Thoracic aorta (tissue), 2 donors: ENCODE data around the gene BAZ1A. TPM values are rescaled to one million over a fixed set of nuclear protein-coding genes. Genes with fewer than 3 reads are reported as not detected.
"Not testable (repeated sequence)": the region's sequence is repeated elsewhere in the genome, so short reads cannot be mapped to it uniquely, and the experiment has no call there.

Source experiments
- ATAC-seq: fragments of 150-250 bp; one replicate; pipeline ENCODE4 v1.8.0; 2017; ENCODE audit warnings: low read depth; ENCODE audit not compliant: insufficient number of reproducible peaks, low FRiP score
- DNase-seq: peaks from one replicate; pipeline ENCODE4 v3.0.0-alpha.2; 2020; ENCODE audit warnings: low spot score
- H3K27ac ChIP-seq, 2 donors: fragments of 200-600 bp; sonication (generic); 1 replicate in 1 of 2; 2 replicates in 1 of 2; pipeline ENCODE4 v1.5.1; 2016; ENCODE audit warnings: mild to moderate bottlenecking in 2 of 2, moderate library complexity in 2 of 2
- H3K27me3 ChIP-seq: fragments of 200-600 bp; sonication (generic); replicated peaks from 2 replicates; pipeline ENCODE4 v1.6.0; 2016; ENCODE audit warnings: mild to moderate bottlenecking; ENCODE audit not compliant: insufficient read depth
- H3K36me3 ChIP-seq: fragments of 200-600 bp; sonication (generic); one replicate; pipeline ENCODE4 v1.5.1; 2016
- H3K4me1 ChIP-seq, 2 donors: fragments of 200-600 bp; sonication (generic); 1 replicate in 1 of 2; 2 replicates in 1 of 2; pipeline versions ENCODE4 v1.5.1 to v1.6.0; 2016; ENCODE audit warnings: low read depth in 2 of 2, mild to moderate bottlenecking in 1 of 2; ENCODE audit not compliant: control insufficient read depth in 1 of 2
- H3K4me3 ChIP-seq: fragments of 200-600 bp; sonication (generic); 2 replicates; pipeline ENCODE4 v1.5.1; 2016; ENCODE audit warnings: mild to moderate bottlenecking
- H3K9me3 ChIP-seq: fragments of 200-600 bp; sonication (generic); 2 replicates; pipeline ENCODE4 v1.5.1; 2016
- total RNA-seq, 2 donors: library from RNA; depleted of rRNA; stranded (reverse); fragments of >200 nt; gene quantifications; one replicate each; pipeline versions ENCODE4 v1.1.0 to v1.2.3, GENCODE V29; 2016
- TF ChIP-seq, protein P1 (sequence below): fragments of 200-600 bp; sonication (generic); IDR thresholded peaks from one replicate; pipeline ENCODE4 v1.5.1; 2019; ENCODE audit warnings: antibody characterized with exemption

Gene BAZ1A
- total RNA-seq, 2 donors from 2014 or later, result 16.1 to 51.6 TPM

DNA sequence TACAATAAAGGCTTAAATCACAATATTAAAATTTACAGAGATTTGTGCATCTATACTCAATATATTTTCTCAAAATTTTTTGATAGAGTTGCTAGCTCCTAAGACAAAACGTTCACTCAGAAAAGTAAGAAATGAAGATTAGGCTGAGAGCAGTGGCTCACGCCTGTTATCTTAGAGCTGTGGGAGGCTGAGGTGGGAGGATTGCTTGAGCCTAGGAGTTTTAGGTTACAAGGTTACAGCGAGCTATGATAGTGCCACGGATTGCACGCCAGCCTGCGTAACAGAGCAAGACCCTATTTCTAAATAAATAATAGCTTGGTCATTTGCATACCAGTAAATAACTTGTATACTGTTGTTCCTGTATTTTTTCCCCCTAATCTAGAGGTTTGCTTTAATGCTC, 125.8 kb downstream of the BAZ1A start:
- Histone ChIP-seq H3K4me1 (no peaks in the 10 kb centered on the region), H3K4me3 (no peak overlapping the region), H3K36me3 (no peaks in the 10 kb centered on the region), H3K27ac (no peak overlapping the region), H3K27me3 (no peaks in the 10 kb centered on the region), H3K9me3 (no peaks in the 10 kb centered on the region)
- DNase-seq (no peak), ATAC-seq (no peak)
- TF ChIP-seq, protein P1, sequence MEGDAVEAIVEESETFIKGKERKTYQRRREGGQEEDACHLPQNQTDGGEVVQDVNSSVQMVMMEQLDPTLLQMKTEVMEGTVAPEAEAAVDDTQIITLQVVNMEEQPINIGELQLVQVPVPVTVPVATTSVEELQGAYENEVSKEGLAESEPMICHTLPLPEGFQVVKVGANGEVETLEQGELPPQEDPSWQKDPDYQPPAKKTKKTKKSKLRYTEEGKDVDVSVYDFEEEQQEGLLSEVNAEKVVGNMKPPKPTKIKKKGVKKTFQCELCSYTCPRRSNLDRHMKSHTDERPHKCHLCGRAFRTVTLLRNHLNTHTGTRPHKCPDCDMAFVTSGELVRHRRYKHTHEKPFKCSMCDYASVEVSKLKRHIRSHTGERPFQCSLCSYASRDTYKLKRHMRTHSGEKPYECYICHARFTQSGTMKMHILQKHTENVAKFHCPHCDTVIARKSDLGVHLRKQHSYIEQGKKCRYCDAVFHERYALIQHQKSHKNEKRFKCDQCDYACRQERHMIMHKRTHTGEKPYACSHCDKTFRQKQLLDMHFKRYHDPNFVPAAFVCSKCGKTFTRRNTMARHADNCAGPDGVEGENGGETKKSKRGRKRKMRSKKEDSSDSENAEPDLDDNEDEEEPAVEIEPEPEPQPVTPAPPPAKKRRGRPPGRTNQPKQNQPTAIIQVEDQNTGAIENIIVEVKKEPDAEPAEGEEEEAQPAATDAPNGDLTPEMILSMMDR, result no peak

DNA sequence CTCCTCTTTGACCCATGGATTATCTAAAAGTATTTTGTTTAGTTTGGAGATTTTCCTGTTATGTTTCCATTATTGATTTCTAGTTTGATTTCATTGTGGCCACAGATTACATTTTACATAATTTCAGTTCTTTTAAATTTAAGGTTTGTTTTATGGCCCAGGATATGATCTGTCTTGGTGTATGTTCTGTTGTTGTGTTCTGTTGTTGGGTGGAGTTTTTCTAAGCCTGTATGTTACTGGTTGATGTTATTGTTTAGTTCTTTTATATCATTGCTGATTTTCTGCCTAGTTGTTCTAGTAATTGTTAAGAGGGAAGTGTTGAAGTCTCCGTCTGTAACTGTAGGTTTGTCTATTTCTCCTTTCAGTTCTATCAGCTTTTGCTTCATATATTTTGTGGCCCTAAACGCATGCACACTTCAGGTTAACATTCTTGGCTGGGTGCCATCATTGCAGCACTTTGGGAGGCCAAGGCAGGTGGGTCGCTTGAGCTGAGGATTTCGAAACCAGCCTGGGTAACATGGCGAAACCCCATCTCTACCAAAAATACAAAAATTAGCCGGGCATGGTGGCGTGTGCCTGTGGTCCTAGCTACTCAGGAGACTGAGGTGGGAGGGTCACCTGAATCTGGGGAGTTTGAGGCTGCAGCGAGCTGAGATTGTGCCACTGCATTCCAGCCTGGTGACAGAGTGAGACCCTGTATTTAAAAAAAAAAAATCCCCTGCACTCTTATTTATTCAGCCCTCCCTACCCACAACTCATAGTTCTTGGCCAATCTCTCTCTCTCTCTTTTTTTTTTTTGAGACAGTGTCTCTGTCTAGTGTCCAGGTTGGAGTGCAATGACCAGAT, 132.7 kb downstream of the BAZ1A start:
- ATAC-seq, result no peak
- Histone ChIP-seq H3K27me3 (no peaks in the 10 kb centered on the region), H3K4me1 (no peaks in the 10 kb centered on the region), H3K4me3 (no peak overlapping the region), H3K27ac (no peak overlapping the region), H3K36me3 (no peaks in the 10 kb centered on the region), H3K9me3 (no peaks in the 10 kb centered on the region)
- TF ChIP-seq, protein P1, result no peak
- DNase-seq, result no peak

DNA sequence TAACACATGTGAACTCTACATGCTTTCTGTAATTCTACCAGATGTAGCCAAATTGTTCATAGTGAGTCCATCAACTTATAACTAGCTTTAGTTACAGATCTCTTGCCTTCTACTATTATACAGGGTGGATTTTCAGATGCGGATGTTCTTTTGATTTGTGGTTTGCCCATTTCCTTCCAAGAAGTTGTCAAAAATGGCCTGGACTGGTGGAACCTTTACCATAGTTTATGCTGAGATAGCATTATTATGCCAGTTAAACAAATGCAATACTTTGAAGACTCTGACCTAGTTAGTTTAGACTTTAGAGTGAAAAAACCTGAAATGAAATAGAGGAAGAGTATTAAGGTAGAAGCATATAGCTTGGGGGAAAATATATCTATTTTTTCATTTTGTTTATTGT, 133.3 kb downstream of the BAZ1A start:
- Histone ChIP-seq H3K27me3 (no peaks in the 10 kb centered on the region), H3K27ac (no peak overlapping the region), H3K4me3 (no peak overlapping the region), H3K4me1 (no peaks in the 10 kb centered on the region), H3K9me3 (no peaks in the 10 kb centered on the region), H3K36me3 (no peaks in the 10 kb centered on the region)
- TF ChIP-seq, protein P1, result no peak
- no peak for ATAC-seq
- no peak for DNase-seq

DNA sequence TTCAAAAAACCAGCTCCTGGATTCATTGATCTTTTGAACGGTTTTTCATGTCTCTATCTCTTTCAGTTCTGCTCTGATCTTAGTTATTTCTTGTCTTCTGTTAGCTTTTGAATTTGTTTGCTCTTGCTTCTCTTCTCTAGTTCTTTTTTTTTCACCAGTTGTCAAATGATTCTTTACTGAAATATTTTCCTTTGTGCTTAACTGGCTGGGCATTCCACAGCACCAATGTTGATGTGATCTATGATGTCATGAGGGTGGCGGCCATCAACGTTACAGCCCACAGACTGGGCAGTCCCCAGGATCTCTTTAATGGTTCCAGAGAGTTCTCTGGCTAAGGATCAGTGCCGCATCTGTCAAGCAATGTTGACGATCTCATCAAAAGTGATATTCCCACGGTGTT, 135.0 kb downstream of the BAZ1A start:
- not testable (repeated sequence) for H3K4me3 ChIP-seq, ATAC-seq, H3K27ac ChIP-seq, H3K9me3 ChIP-seq, DNase-seq, H3K27me3 ChIP-seq, H3K36me3 ChIP-seq, H3K4me1 ChIP-seq

DNA sequence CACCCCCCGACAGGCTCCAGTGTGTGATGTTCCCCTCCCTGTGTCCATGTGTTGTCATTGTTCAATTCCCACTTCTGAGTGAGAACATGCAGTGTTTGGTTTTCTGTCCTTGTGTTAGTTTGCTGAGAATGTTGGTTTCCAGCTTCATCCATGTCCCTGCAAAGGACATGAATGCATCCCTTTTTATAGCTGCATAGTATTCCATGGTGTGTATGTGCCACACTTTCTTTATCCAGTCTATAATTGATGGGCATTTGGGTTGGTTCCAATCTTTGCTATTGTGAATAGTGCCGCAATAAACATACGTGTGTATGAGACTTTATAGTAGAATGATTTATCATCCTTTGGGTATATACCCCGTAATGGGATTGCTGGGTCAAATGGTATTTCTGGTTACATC, 138.1 kb downstream of the BAZ1A start:
- not testable (repeated sequence) for H3K9me3 ChIP-seq, DNase-seq, H3K36me3 ChIP-seq, H3K27me3 ChIP-seq, H3K27ac ChIP-seq, ATAC-seq, H3K4me1 ChIP-seq, H3K4me3 ChIP-seq

DNA sequence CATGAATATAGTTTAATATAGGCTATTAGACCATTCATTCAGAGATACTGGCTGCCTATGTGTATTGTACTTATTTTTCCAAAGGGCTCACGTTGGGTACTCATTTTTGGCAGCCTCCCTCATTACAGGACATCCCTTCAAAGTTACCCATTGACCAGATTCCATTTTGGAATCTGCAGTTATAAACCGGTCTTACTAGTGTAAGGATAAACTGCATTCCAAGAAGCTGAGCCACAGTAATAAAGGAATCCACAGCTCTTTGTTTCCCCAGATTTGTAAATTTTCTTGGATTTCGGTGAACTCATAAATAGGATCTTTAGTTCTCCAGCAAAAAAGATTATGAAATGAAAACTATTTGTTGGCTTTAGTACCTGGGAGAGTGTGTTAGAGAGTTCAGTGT, 141.9 kb downstream of the BAZ1A start:
- no peaks in the 10 kb centered on the region for H3K4me1 ChIP-seq
- TF ChIP-seq, protein P1, result no peak
- ATAC-seq (no peak), DNase-seq (no peak)
- no peaks in the 10 kb centered on the region for H3K36me3 ChIP-seq
- H3K27me3 ChIP-seq, result no peaks in the 10 kb centered on the region
- H3K4me3 ChIP-seq, result no peak overlapping the region
- H3K9me3 ChIP-seq, result no peaks in the 10 kb centered on the region
- H3K27ac ChIP-seq, result no peak overlapping the region
